Transverse colon (tissue), 4 donors: ENCODE measurements around the gene SNX5.

ENCODE experiments used
- CTCF ChIP-seq, 5 experiments: fragments of 200-600 bp in 3 of 5; fragments of 450-650 bp in 2 of 5; sonication (generic) in 3 of 5; IDR thresholded peaks; 1 replicate in 2 of 5; 2 replicates in 3 of 5; pipeline ENCODE4 v1.5.1; 2016 to 2017; ENCODE audit warnings: antibody characterized with exemption in 5 of 5, inconsistent platforms in 3 of 5, mild to moderate bottlenecking in 2 of 5, moderate library complexity in 1 of 5
- EP300 ChIP-seq: sonication (generic); formaldehyde crosslinking; IDR thresholded peaks from one replicate; pipeline ENCODE4 v1.6.1; 2017; ENCODE audit warnings: antibody characterized with exemption, low read depth
- POLR2A ChIP-seq: fragments of 450-650 bp; IDR thresholded peaks from one replicate; pipeline ENCODE4 v1.6.1; 2016; ENCODE audit warnings: antibody characterized with exemption, mild to moderate bottlenecking, moderate library complexity
- POLR2AphosphoS5 ChIP-seq, 3 donors: sonication (generic); formaldehyde crosslinking; IDR thresholded peaks; one replicate each; pipeline ENCODE4 v1.6.1; 2016; ENCODE audit warnings: antibody characterized with exemption in 3 of 3

GRCh38 chr20:17987988-17988387, 19.4 kb upstream of the SNX5 start:
- TF ChIP-seq CTCF (IDR thresholded peaks at IDR 0.05) (no peak), POLR2AphosphoS5 (IDR thresholded peaks at IDR 0.05) (no peak), POLR2A (no peak), EP300 (no peak)
